ENCODE data around the gene ELOVL7. TPM values are rescaled to one million over a fixed set of nuclear protein-coding genes. Genes with fewer than 3 reads are reported as not detected.
A peak's percentile ranks its signal among the peaks of the same experiment; 100 is the strongest.

Gene ELOVL7
- total and polyA plus RNA-seq, 2 donors (not counting 1 experiment from before 2014, with no cell fraction given): under 0.01 to 0.07 TPM

- no peaks in the 10 kb centered on the region for H3K79me2 ChIP-seq (ENCODE audit: control insufficient read depth, insufficient read depth, low read length)
- no peak overlapping the region for H3K27ac ChIP-seq (ENCODE audit: insufficient read depth, low read length)
- peak in 1 of 2 donors; percentile 39 for DNase-seq (ENCODE audit: low read depth in 2 of 2)
- no peaks in the 10 kb centered on the region for H3K4me1 ChIP-seq (ENCODE audit: control insufficient read depth, extremely low read depth, insufficient read depth, low read length)
- no peak overlapping the region for H2AFZ ChIP-seq (ENCODE audit: low read length)
- no peak overlapping the region for H3K4me2 ChIP-seq (ENCODE audit: extremely low read depth, insufficient read depth, low read length)
- H3K27me3 ChIP-seq (ENCODE audit: control insufficient read depth, insufficient read depth, low read length): no peaks in the 10 kb centered on the region
- H3K9ac ChIP-seq (ENCODE audit: insufficient read depth, low read length): no peak overlapping the region
- H3K36me3 ChIP-seq (ENCODE audit: control insufficient read depth, insufficient read depth, low read length): no peaks in the 10 kb centered on the region
- TF ChIP-seq, protein P1, sequence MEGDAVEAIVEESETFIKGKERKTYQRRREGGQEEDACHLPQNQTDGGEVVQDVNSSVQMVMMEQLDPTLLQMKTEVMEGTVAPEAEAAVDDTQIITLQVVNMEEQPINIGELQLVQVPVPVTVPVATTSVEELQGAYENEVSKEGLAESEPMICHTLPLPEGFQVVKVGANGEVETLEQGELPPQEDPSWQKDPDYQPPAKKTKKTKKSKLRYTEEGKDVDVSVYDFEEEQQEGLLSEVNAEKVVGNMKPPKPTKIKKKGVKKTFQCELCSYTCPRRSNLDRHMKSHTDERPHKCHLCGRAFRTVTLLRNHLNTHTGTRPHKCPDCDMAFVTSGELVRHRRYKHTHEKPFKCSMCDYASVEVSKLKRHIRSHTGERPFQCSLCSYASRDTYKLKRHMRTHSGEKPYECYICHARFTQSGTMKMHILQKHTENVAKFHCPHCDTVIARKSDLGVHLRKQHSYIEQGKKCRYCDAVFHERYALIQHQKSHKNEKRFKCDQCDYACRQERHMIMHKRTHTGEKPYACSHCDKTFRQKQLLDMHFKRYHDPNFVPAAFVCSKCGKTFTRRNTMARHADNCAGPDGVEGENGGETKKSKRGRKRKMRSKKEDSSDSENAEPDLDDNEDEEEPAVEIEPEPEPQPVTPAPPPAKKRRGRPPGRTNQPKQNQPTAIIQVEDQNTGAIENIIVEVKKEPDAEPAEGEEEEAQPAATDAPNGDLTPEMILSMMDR (conservative IDR thresholded peaks at IDR 0.05 in 1 of 2, IDR thresholded peaks at IDR 0.05 in 1 of 2; ENCODE audit: low read depth in 1 of 2, low read length in 2 of 2): no peak
- no peak for TF ChIP-seq EZH2 (IDR thresholded peaks at IDR 0.05; ENCODE audit: low read length, missing control alignments)
- no peaks in the 10 kb centered on the region for H3K9me3 ChIP-seq (ENCODE audit: control insufficient read depth, insufficient read depth, low read depth, low read length)
- H4K20me1 ChIP-seq (ENCODE audit: control insufficient read depth, extremely low read depth, insufficient read depth, low read length): no peaks in the 10 kb centered on the region
- H3K4me3 ChIP-seq (replicated peaks in 1 of 4; ENCODE audit: control extremely low read depth in 1 of 4, insufficient read depth in 1 of 4, low read depth in 3 of 4, low read length in 4 of 4): no peak overlapping the region
Observed at GRCh38 chr5:60810438-60811085, 33.5 kb downstream of the ELOVL7 start.

- no peak overlapping the region for H3K9ac ChIP-seq (ENCODE audit: insufficient read depth, low read length)
- TF ChIP-seq, protein P1 (conservative IDR thresholded peaks at IDR 0.05 in 1 of 2, IDR thresholded peaks at IDR 0.05 in 1 of 2; ENCODE audit: low read depth in 1 of 2, low read length in 2 of 2): no peak
- TF ChIP-seq EZH2 (IDR thresholded peaks at IDR 0.05; ENCODE audit: low read length, missing control alignments): no peak
- no peak overlapping the region for H3K4me3 ChIP-seq (replicated peaks in 1 of 4; ENCODE audit: control extremely low read depth in 1 of 4, insufficient read depth in 1 of 4, low read depth in 3 of 4, low read length in 4 of 4)
- H3K27ac ChIP-seq (ENCODE audit: insufficient read depth, low read length): no peak overlapping the region
- H3K4me1 ChIP-seq (ENCODE audit: control insufficient read depth, extremely low read depth, insufficient read depth, low read length): no peaks in the 10 kb centered on the region
- no peak for DNase-seq (ENCODE audit: low read depth in 2 of 2)
- no peaks in the 10 kb centered on the region for H3K9me3 ChIP-seq (ENCODE audit: control insufficient read depth, insufficient read depth, low read depth, low read length)
- no peaks in the 10 kb centered on the region for H3K27me3 ChIP-seq (ENCODE audit: control insufficient read depth, insufficient read depth, low read length)
- no peaks in the 10 kb centered on the region for H3K79me2 ChIP-seq (ENCODE audit: control insufficient read depth, insufficient read depth, low read length)
- no peaks in the 10 kb centered on the region for H3K36me3 ChIP-seq (ENCODE audit: control insufficient read depth, insufficient read depth, low read length)
- no peak overlapping the region for H2AFZ ChIP-seq (ENCODE audit: low read length)
- no peaks in the 10 kb centered on the region for H4K20me1 ChIP-seq (ENCODE audit: control insufficient read depth, extremely low read depth, insufficient read depth, low read length)
- no peak overlapping the region for H3K4me2 ChIP-seq (ENCODE audit: extremely low read depth, insufficient read depth, low read length)
Observed at GRCh38 chr5:60809891-60810425, 34.1 kb downstream of the ELOVL7 start.

DNA sequence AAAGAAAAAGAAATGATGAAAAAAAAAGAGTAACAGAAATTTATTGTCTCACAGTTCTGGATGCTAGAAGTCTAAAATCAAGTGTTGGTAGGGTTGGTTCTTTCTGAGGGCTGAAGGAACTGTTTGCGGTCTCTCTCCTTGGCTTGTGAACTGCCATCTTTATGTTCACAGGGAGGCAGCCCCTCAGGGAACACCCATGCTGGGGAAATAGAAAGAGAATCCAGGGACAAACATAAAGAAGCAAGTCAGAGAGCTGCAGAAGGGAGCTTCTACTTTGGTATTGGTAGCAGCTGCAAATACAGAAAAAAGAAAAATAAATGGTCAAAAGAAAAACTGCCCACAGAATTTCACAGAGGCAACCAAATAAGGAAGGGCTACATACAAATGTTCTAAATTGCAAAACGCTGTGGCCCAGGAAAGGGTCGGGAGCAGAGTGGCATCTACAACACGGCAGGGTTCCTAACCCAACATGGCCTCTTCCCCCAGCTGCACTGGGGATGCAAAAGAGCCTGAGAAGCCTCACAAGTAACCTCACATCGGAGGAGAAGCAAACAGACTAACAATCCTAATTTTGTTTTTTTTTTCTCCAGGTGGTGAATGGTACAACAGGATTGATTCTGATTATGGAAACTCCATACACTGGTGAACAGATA lies 37.4 kb downstream of the ELOVL7 start:
- Histone ChIP-seq H3K79me2 (ENCODE audit: control insufficient read depth, insufficient read depth, low read length) (no peaks in the 10 kb centered on the region), H3K27ac (ENCODE audit: insufficient read depth, low read length) (no peak overlapping the region), H3K4me2 (ENCODE audit: extremely low read depth, insufficient read depth, low read length) (no peak overlapping the region), H3K4me3 (replicated peaks in 1 of 4; ENCODE audit: control extremely low read depth in 1 of 4, insufficient read depth in 1 of 4, low read depth in 3 of 4, low read length in 4 of 4) (no peak overlapping the region), H3K36me3 (ENCODE audit: control insufficient read depth, insufficient read depth, low read length) (no peaks in the 10 kb centered on the region), H4K20me1 (ENCODE audit: control insufficient read depth, extremely low read depth, insufficient read depth, low read length) (no peaks in the 10 kb centered on the region), H3K9ac (ENCODE audit: insufficient read depth, low read length) (no peak overlapping the region), H2AFZ (ENCODE audit: low read length) (no peak overlapping the region), H3K27me3 (ENCODE audit: control insufficient read depth, insufficient read depth, low read length) (no peaks in the 10 kb centered on the region), H3K9me3 (ENCODE audit: control insufficient read depth, insufficient read depth, low read depth, low read length) (no peaks in the 10 kb centered on the region), H3K4me1 (ENCODE audit: control insufficient read depth, extremely low read depth, insufficient read depth, low read length) (no peaks in the 10 kb centered on the region)
- DNase-seq (ENCODE audit: low read depth in 2 of 2): no peak
- TF ChIP-seq, protein P1 (conservative IDR thresholded peaks at IDR 0.05 in 1 of 2, IDR thresholded peaks at IDR 0.05 in 1 of 2; ENCODE audit: low read depth in 1 of 2, low read length in 2 of 2): no peak
- no peak for TF ChIP-seq EZH2 (IDR thresholded peaks at IDR 0.05; ENCODE audit: low read length, missing control alignments)

Measured in fibroblast of lung (primary cell).